HG03571 (cell line): ENCODE results near the gene CLDN9.

Source experiments
- ATAC-seq: cut with Tn5 transposase; IDR thresholded peaks from one replicate; pipeline ENCODE4 v1.9.1; 2021; ENCODE audit not compliant: unreplicated experiment

The CLDN9 gene

GRCh38 chr16:3028716-3029319 is 16.1 kb downstream of the CLDN9 start:
- no peak for ATAC-seq

- no peak for ATAC-seq
Observed at GRCh38 chr16:3029491-3030221, 16.9 kb downstream of the CLDN9 start.

DNA sequence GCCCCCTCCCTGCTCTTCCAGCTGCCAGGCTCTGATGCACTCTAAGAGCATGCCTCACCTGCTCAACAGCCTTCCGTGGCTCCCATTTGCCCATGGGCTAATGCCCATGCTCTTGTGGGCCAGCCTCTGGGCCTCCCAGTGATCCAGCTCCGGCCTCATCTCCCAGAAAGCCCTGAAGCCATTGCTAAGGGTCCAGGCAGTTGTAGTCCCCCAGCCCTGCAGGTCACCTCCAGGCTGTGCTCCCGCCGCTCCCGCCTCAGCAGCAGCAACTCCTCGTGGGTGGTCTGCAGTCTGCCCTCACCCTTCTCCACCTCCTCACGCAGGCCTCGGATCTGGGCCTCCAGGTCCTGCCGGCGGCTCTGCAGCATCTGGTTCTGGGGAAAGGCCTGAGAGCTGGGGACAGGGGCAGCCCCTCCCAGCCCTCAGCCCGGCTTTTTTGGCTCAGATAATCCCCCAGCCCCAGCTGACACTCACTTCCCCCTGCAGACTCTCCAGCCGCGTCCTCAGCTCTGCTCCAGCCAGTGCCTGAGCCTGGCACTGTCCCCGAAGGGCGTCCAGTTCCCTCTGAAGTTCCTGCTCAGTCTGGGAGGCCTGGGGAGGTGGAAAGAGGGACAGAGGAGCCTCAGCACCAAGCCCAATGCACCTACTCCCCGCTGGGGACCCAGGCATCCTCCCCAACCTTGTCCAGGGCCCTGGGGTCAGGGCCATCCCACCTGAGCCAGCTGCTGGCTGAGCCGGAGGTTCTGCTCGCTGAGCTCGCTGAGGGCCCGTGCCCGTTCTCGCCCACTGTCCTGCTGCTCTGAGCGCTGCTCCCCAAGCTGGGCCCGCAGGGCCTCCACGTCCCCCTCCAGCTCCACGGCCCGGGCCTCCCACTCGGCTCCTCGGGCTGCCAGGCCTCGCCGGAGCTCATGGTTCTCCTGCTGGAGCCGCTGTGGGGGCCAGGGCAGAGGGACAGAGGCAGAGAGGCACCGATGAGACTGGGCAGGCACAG is 17.8 kb downstream of the CLDN9 start:
- no peak for ATAC-seq

DNA sequence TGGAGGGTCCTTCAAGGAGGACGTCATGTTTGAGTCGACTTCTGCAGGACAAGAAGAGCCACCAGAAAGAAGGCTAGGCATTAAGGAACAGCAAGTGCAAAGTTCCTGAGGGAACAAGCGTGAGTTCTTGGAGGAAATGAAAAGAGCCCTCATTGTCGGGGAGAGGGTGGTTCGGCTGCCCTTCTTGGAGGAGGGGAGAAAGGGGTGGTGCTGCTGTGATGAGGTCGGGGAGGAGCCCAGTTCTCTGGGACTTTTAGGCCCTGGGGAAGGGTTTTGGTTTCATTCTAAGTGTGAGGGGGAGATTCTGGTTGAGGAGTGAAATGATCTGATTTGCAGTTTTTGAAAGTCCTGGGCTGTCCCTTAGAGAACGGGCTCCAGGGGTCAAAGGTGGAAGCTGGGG is 19.9 kb downstream of the CLDN9 start:
- ATAC-seq = no peak

DNA sequence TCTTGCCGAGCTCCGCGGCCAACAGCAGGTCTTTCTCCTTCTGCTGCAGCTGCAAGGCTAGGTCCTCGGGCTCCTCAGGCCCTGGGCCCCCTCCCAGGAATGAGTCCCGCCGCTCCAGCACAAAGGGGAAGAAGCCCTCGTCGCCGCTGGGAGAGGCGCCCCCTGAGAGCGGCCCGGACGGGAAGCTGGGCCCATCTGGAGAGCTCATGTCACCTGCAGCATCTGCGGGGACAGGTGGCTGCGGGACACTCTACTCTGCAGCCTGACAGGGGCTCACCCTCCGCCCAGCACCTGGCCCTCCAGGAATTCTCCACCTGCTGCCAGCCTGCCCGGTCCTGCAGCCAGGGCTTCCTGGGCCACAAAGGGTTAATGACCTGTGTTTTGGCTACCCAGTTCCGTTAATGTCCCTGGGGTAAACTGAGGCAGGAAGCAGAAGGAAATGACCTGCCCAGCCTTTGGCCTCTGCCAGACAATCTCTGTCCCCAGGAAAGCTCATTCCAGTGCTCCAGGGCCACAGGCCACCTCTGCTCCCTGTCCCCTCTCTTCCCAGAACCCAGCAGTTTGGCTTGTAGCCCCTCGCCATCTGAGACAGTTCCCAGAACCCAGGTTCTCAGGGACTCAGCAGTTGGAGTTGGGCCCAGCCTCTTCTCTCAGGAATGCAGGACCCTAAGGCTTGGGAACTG is 22.7 kb downstream of the CLDN9 start:
- no peak for ATAC-seq

DNA sequence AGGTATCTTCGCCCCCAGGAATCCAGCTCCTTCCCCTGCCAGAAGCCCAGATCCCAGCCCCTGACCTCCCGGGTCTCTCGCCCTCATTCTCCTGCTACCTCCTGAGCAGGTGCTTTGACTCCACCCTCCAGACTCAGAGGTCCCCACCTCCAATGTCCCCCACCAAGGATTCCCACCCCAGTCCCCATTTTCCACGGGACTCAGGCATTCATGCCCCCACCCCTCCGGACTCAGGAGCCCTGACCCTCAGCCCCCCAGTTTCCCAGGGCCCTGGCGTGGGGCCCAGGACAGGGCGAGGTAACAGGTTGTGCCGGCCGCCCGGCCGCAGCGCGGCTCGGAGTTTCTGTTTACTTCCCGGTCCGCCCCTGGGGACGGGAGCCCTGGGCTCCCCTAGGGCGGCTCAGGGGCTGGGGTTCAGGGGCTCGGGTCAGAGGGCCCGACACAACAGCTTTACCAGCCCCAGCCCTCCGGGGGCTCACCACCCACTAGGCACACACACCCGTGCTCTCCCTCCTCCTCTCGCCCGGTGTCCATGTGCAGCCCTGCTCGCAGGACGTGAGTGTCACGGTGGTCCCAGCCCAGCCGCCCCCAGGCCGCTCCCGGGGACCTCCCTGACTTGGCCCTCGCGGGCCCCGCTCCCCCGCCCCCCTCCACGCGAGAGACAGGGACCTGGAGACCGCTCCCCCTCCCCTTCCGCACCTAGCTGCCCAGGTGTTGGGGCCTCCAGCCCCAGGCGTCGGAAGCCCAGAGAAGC is 23.4 kb downstream of the CLDN9 start:
- no peak for ATAC-seq

- no peak for ATAC-seq
Observed at GRCh38 chr16:3036726-3037315, 24.1 kb downstream of the CLDN9 start, which contains the start of gene BICDL2. TSS of gene BICDL2 (minus strand) at chr16:3036944. CDS start at chr16:3035496, 1,448 bp downstream.

DNA sequence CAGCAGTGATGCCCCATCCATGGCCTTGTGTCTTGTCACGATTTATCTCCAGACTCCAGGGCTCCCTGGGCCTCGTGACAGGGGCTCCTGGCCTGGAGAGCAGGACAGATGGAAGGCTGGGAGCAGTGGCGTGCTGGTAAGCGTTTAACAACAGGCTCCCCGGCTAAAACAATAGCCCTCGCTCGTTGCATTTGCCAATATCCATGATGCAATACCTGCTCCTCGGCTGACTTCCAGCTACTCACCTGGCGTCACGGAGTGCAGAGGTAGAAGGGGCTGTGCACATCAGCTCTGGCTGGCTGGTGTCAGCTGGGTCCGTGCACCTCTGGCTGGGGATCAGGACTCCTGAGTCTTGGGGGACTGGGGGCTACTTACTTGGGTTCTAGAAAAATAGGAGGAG is 25.5 kb downstream of the CLDN9 start:
- no peak for ATAC-seq

DNA sequence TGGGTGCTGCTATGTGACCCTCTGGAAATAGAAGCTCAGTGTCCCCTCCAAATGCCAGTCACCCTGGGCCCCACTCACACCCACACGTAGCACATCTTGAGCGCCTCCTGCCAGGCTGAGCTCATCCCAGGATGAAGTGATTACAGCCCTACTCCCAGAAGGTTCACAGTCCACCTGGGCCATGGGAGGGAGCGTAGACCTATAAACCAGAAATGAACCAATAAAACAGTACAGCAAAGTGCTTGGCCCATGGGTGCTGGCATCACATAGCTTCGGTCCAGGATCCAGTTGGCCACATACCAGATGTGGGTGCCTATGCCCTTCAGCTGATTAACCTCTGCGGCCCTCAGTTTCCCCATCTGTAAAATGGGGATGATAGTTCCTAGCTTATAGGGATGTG is 26.2 kb downstream of the CLDN9 start:
- no peak for ATAC-seq

DNA sequence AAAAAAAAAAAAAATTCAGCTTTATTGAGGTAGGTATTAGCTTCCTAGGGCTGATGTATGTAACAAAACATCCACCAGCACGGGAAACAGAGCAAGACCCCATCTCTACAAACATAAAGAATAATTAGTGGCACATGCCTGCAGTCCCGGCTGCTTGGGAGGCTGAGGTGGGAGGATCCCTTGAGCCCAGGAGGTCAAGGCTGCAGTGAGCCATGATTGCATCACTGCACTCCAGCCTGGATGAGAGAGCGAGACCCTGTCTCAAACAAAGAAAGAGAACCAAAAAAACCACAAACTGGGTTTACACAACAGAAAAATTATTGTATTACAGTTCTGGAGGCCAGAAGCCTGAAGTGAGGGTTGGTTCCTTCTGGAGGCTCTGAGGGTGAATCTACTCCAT is 29.7 kb downstream of the CLDN9 start:
- no peak for ATAC-seq

GRCh38 chr16:3044708-3045107 is 32.0 kb downstream of the CLDN9 start:
- ATAC-seq = no peak

DNA sequence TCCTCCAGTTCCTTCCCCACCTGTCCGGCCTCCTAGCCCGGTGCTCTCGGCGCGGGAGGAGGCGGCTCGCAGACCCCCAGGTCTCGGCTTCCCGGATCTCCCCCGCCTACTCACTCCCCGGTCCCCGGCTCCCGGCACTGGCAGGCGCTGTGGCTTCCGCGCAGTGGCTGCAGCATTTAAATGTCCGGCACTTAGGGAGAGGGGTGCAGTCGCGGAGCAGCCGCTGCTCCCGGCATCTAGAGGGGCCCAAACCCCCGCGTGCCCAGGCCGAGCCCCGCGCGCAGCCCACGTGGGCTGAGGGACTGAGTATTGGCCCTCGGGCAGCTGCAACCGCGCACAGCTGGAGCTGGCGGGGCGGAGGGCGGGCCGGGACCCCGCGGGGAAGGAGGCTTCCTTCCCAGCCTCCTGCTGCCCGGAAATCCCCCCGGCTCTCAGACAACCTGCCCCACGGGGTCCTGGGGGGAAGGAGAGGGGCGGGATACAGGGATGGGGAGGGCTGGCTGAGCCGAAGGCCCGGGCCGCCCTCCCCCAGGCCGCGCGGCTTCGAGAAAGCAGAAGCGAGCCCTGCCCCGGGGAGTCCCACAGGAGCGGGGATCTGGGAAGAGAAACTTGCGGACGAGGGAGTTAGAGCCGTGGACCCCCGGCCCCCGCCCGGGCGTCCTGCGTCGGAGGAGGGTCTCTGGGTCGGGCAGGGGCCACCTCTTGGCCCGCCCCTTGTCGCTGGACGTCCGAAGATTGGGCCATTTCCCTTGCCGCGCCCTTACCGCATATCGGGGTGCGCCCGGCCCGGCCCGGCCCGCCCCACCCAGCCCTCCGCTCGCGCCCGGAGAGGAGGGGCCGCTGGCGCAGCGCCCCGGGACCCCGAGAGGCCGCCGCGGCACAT is 33.3 kb downstream of the CLDN9 start, which contains the start of gene MMP25:
MMP25 (plus strand) TSS at position 804 of the 883 bp plus-strand sequence. CDS start 357 bp downstream, outside the sequence.
- ATAC-seq = no peak

DNA sequence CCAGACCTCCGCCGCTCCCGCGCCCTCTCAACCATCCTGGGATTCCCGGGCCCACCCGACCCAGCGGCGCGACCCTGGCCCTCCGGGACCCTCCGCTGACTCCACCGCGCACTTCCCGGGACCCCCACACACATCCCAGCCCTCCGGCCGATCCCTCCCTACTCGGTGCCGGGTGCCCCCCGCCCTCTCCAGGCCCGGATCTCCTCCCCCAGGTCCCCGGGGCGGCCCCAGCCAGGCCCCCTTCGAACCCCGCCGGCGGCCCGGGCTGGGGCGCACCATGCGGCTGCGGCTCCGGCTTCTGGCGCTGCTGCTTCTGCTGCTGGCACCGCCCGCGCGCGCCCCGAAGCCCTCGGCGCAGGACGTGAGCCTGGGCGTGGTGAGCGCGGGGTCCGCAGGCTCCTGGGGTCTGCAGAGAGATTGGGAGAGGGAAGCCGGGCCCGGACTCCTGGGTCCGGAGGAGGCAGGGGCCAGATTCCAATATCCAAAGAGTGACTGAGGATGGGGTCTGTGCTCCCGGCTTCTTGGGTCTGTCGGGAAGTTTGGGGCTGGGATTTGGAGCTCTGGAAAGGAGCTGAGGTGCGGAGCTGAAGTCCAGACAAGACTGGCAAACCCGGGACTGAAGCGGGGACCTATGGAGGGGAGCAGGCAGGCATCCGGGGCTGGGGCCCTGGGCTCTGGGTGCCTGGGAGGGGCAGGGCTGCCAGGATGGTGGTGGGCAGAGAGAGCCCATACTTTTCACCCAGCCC is 34.1 kb downstream of the CLDN9 start:
- ATAC-seq = no peak

GRCh38 chr16:3047387-3047720 is 34.6 kb downstream of the CLDN9 start:
- ATAC-seq = no peak

DNA sequence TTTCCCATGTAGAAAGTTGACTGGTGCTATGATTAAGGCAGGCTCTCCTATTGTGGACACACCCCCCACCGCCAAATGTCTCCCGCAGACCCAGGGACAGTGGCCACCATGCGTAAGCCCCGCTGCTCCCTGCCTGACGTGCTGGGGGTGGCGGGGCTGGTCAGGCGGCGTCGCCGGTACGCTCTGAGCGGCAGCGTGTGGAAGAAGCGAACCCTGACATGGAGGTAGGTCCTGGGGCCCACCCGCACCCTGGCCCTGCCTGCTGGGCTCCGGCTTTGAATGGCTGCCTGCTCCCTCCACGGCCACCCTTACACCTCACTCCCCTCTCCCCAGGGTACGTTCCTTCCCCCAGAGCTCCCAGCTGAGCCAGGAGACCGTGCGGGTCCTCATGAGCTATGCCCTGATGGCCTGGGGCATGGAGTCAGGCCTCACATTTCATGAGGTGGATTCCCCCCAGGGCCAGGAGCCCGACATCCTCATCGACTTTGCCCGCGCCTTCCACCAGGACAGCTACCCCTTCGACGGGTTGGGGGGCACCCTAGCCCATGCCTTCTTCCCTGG is 37.3 kb downstream of the CLDN9 start:
- no peak for ATAC-seq

GRCh38 chr16:3050487-3050886 is 37.8 kb downstream of the CLDN9 start:
- ATAC-seq = no peak

GRCh38 chr16:3051009-3051408 is 38.3 kb downstream of the CLDN9 start:
- no peak for ATAC-seq

- no peak for ATAC-seq
Observed at GRCh38 chr16:3051494-3051893, 38.8 kb downstream of the CLDN9 start.
